ENCODE data around the gene RAB3C.
"Not testable (repeated sequence)": the region's sequence is repeated elsewhere in the genome, so short reads cannot be mapped to it uniquely, and the experiment has no call there.

The RAB3C gene

GRCh38 chr5:58582803-58583491, at the start of gene RAB3C:
Gene RAB3C (plus strand): TSS chr5:58583075. CDS start chr5:58583209, 134 bp downstream.
- peak; percentile 84 for DNase-seq

GRCh38 chr5:58541935-58542334, 40.9 kb upstream of the RAB3C start:
- not testable (repeated sequence) for DNase-seq

- DNase-seq = no peak
These were observed 40.2 kb upstream of the RAB3C start for GRCh38 chr5:58542709-58543108.

- DNase-seq = no peak
These were observed 39.2 kb upstream of the RAB3C start for GRCh38 chr5:58543723-58544122.

- no peak for DNase-seq
These were observed 38.7 kb upstream of the RAB3C start for GRCh38 chr5:58544195-58544594.

GRCh38 chr5:58544926-58545325, 37.9 kb upstream of the RAB3C start:
- no peak for DNase-seq

- DNase-seq = no peak
These were observed 37.0 kb upstream of the RAB3C start for GRCh38 chr5:58545912-58546311.

GRCh38 chr5:58548068-58548467, 34.8 kb upstream of the RAB3C start:
- DNase-seq = no peak

GRCh38 chr5:58551492-58551891, 31.4 kb upstream of the RAB3C start:
- DNase-seq = no peak

GRCh38 chr5:58557665-58558338, 25.1 kb upstream of the RAB3C start:
- DNase-seq = not testable (repeated sequence)

GRCh38 chr5:58563016-58563700, 19.7 kb upstream of the RAB3C start:
- DNase-seq = not testable (repeated sequence)

GRCh38 chr5:58564043-58564832, 18.6 kb upstream of the RAB3C start:
- not testable (repeated sequence) for DNase-seq

GRCh38 chr5:58565033-58565432, 17.8 kb upstream of the RAB3C start:
- DNase-seq = no peak

- no peak for DNase-seq
These were observed 11.4 kb upstream of the RAB3C start for GRCh38 chr5:58571501-58571900.

- DNase-seq = not testable (repeated sequence)
These were observed 9.9 kb upstream of the RAB3C start for GRCh38 chr5:58572973-58573372.

- no peak for DNase-seq
These were observed 3.1 kb upstream of the RAB3C start for GRCh38 chr5:58579781-58580180.

GRCh38 chr5:58582019-58582802, 664 bp upstream of the RAB3C start:
- DNase-seq = no peak

GRCh38 chr5:58595952-58596351, 13.1 kb downstream of the RAB3C start:
- no peak for DNase-seq

- no peak for DNase-seq
These were observed 15.6 kb downstream of the RAB3C start for GRCh38 chr5:58598440-58598839.

- no peak for DNase-seq
These were observed 16.3 kb downstream of the RAB3C start for GRCh38 chr5:58599217-58599616.

- DNase-seq = not testable (repeated sequence)
These were observed 17.7 kb downstream of the RAB3C start for GRCh38 chr5:58600613-58601012.

- DNase-seq = not testable (repeated sequence)
These were observed 20.0 kb downstream of the RAB3C start for GRCh38 chr5:58602889-58603288.
